LNCAP (cell line): ENCODE data around the gene VPS37B.

ENCODE experiments used
- TF ChIP-seq, protein P1 (sequence below): fragments of 450-650 bp; IDR thresholded peaks from 2 replicates; pipeline ENCODE4 v1.5.1; 2017; ENCODE audit warnings: mild to moderate bottlenecking

The VPS37B gene, protein sequence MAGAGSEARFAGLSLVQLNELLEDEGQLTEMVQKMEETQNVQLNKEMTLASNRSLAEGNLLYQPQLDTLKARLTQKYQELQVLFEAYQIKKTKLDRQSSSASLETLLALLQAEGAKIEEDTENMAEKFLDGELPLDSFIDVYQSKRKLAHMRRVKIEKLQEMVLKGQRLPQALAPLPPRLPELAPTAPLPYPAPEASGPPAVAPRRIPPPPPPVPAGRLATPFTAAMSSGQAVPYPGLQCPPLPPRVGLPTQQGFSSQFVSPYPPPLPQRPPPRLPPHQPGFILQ

DNA sequence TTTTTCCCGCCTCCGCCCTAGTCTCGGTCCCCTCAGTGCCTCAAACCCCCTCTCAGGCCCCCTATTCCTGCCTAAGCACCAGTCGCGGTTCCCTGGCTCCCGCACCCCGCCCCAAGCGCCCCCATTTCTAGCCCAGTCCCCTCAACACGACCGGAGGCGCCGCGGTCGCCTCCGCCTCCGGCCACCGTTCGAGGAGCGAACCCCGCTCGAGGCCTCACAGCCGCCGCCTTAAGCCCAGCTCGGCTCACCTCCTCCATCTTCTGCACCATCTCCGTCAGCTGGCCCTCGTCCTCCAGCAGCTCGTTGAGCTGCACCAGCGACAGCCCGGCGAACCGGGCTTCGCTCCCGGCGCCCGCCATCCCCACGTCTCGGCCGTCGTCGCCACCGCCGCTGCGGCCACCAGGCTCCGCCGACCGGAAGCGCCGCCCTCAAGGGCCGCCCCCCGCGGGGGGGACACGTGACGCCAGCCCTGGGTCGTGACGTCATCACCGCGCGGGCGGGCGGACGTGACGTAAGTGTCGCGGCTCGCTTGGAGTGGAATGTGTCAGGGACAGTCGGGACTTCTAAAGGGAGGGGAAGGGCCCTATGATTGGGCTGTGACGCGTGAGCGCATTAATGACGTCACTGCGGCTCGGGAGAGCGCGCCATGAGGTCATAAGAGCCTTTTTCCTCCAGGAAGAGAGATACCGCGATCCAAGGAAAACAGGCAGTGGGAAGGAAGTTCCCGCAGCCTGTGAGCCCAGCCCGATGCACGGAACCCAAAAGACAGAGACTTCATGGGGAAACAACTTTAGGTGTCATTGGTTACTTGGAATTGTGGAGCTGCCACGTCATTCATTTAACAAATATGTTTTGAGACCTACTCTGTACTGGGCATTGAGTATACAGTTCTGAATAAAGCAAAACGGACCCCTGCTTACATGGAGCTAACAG, at the start of gene VPS37B:
VPS37B (minus strand) TSS at position 421 of the 933 bp plus-strand sequence; CDS start at position 359, 62 bp downstream.
- TF ChIP-seq, protein P1, sequence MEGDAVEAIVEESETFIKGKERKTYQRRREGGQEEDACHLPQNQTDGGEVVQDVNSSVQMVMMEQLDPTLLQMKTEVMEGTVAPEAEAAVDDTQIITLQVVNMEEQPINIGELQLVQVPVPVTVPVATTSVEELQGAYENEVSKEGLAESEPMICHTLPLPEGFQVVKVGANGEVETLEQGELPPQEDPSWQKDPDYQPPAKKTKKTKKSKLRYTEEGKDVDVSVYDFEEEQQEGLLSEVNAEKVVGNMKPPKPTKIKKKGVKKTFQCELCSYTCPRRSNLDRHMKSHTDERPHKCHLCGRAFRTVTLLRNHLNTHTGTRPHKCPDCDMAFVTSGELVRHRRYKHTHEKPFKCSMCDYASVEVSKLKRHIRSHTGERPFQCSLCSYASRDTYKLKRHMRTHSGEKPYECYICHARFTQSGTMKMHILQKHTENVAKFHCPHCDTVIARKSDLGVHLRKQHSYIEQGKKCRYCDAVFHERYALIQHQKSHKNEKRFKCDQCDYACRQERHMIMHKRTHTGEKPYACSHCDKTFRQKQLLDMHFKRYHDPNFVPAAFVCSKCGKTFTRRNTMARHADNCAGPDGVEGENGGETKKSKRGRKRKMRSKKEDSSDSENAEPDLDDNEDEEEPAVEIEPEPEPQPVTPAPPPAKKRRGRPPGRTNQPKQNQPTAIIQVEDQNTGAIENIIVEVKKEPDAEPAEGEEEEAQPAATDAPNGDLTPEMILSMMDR = no peak

DNA sequence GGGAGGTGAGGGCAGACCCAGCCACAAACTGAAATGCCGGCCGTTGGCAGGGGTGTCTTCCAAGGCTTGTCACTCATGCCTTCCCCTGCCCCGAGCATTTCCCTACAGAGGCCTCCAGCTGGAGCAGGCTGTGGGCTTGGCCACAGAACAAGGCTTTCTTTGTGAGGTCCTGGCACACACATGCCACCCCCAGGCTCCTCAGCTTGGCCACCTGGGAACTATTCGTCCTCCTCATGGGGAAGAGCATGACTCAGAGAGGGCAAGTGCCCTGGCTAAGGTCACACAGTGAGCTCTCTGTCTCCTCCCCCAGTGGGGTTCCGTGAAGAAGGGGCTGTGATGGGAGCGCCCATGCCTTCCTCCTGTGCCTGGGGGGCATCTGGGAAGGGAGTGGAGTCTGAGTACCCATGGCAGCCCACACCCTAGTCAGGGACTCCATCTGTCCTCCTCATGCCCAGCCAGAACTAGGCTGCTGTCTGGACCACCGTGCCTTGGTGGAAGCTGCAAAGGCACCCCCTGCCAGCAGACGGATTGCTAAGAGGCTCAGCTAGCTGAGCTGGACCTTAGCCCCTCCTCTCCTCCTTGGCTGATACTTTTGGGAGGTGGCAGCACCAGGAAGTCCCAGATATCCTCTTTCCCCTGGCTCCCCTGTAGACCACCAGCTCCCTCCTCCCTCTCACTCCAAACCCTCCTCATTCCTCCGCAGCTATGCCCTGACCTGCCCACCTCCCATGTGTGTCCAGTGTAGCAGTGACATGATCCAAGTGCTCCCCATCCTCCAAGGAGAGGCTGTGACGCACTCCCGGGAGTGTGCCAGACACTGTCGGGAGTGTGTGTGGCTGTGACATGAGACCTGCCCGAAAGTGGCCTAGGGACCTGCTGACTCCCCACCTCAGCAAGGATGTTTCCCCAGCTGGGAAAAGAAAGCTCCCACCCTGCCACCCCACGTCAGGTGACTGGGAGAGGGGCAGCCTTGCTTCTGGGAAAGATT, 49.0 kb upstream of the VPS37B start:
- TF ChIP-seq, protein P1 = no peak

DNA sequence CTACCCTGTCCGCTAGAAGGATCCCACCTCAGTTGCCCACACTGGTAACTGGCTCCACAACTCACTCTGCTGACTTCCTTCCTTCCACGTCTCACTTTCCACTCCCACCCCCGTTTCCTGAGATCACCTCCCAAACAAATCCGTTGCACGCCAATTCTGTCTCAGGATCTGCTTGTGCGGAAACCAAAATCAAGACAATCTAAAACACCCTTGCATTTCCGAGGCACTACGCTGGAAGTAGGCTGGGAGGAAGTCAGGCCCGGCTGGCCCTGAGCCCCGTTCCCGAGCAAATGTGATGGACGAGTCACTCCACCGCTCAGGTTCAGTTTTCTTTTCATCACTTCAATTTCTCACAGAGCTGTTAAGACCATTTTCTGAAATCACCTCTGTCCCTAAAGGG, 47.3 kb upstream of the VPS37B start:
- TF ChIP-seq, protein P1 = no peak

DNA sequence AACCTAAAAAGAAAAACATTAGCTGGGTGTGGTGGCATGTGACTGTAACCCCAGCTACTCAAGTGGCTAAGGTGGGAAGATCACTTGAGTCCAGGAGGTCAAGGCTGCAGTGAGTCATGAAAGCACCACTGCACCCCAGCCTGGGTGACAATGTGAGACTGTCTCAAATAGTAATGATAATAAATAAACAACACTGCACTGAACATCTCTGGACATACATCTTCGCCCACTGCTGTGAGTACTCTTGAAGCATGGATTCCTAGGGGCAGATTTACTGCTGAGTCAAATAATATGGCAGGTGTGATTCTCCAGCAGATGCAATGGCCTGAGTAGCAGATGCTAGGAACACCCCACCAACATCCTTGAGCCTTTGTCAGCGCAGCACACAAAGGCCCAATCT, 46.7 kb upstream of the VPS37B start:
- TF ChIP-seq, protein P1 = no peak

DNA sequence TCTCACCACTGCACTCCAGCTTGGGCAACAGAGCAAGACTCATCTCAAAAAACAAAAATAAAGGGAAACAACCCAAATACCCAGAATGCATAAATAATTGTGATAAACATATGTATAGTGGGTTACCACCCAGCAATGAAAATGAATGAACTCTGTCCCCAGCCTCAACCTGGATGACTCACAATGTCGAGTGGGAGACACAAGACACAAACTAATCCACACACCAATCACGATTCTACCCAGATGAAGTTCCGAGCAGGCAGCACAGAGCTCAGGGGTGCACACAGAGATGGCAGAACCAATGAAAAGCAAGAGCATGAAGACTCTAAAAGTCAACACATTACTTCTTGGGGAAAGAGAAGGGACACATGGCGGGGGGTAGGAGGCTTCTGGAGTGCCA, 43.2 kb upstream of the VPS37B start:
- TF ChIP-seq, protein P1 = no peak

DNA sequence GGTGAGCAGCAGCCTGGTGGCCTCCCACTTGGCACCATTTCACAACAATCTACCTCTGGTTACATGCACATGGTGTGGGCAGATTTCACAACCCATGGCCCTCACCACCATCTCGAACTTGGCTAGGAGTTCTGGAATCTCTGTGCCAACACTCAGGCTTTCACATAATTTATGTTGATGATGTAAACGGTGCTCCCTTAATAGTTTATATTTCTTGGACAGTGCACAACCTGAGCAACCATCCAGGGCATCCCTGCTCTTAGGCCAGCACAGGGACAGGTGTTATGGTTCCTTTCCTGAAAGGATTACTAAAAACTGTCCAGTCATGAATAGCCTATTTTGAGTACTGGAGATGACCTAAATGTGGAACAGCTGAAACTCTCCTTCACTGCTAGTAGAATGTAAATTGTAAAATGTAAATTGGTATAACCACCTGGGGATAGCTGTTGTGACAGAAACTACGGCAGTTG, 41.7 kb upstream of the VPS37B start:
- TF ChIP-seq, protein P1 = no peak

DNA sequence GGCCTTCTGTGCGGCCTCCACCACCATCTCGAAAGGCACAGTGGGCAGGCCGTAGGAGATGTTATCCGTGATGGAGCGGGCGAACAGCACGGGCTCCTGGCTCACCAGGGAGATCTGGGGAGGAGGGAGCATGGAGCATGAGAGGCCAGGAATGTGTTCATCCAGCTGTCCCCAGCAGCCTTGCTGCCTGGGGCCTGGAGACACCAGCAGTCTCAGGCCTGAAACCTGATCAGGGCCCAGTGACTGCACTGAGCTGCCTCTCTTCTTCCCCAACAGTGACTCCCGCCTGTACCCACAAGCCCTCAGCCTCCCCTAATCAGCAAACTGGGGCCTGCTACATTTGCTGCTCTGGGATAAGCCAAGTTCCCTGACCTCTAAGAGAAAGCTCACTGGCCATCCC, 39.4 kb upstream of the VPS37B start:
- TF ChIP-seq, protein P1 = no peak
